ENCODE measurements around the gene FRG1.
"Not testable (repeated sequence)": the region's sequence is repeated elsewhere in the genome, so short reads cannot be mapped to it uniquely, and the experiment has no call there.

DNA sequence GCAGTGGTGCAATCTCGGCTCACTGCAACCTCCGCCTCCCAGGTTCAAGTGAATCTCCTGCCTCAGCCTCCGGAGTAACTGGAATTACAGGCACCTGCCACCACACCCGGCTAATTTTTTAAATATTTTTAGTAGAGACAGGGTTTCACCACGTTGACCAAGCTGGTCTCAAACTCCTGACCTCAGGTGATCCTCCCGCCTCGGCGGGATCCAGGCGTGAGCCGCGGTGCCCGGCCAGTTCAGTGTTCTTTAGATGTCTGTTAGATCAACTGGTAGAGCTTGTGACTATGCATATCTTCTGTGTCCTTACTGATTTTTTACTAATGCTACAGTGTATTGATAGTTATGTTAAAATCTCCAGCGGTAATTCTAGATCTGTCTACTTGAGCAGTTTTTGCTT is 6.2 kb downstream of the FRG1 start:
- not testable (repeated sequence) for TF ChIP-seq EZH2 (IDR thresholded peaks at IDR 0.05; ENCODE audit: insufficient read depth, low read length)
- TF ChIP-seq, protein P1, sequence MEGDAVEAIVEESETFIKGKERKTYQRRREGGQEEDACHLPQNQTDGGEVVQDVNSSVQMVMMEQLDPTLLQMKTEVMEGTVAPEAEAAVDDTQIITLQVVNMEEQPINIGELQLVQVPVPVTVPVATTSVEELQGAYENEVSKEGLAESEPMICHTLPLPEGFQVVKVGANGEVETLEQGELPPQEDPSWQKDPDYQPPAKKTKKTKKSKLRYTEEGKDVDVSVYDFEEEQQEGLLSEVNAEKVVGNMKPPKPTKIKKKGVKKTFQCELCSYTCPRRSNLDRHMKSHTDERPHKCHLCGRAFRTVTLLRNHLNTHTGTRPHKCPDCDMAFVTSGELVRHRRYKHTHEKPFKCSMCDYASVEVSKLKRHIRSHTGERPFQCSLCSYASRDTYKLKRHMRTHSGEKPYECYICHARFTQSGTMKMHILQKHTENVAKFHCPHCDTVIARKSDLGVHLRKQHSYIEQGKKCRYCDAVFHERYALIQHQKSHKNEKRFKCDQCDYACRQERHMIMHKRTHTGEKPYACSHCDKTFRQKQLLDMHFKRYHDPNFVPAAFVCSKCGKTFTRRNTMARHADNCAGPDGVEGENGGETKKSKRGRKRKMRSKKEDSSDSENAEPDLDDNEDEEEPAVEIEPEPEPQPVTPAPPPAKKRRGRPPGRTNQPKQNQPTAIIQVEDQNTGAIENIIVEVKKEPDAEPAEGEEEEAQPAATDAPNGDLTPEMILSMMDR (IDR thresholded peaks at IDR 0.05; ENCODE audit: insufficient read depth, low read depth, low read length): not testable (repeated sequence)

Data from astrocyte (in vitro differentiated cells and primary cell).